A673 (cell line): ENCODE data around the gene TMEM54. TPM values are rescaled to one million over a fixed set of nuclear protein-coding genes. Genes with fewer than 3 reads are reported as not detected.

Source experiments
- BruUV-seq: library from RNA; stranded (reverse); fragments of 400-500 nt; replicated peaks from 2 replicates; lab custom pipeline; 2021; lab: Mats Ljungman, UMichigan
- CTCF ChIA-PET: fragments of 300-600 bp; sonication (Branson Sonifier 250); formaldehyde crosslinking; loops from one replicate; lab custom pipeline; 2022; ENCODE audit warnings: antibody characterized with exemption; lab: Charles Lee
- POLR2A ChIA-PET: fragments of 300-600 bp; sonication (Branson Sonifier 250); formaldehyde crosslinking; loops from one replicate; lab custom pipeline; 2022; ENCODE audit warnings: antibody characterized with exemption; ENCODE audit not compliant: low non-redundant PET; lab: Charles Lee
- DNase-seq: peaks from one replicate; pipeline ENCODE4 v3.0.0-alpha.2; 2015; ENCODE audit warnings: low spot score
- H3K27ac ChIP-seq: fragments of 200-600 bp; sonication (generic); 2 replicates; pipeline ENCODE4 v1.5.1; 2016; ENCODE audit warnings: mixed run types, low read depth, mild to moderate bottlenecking, mixed read lengths, antibody characterized with exemption, low read length; ENCODE audit not compliant: poor library complexity, severe bottlenecking
- H3K27me3 ChIP-seq: fragments of 200-600 bp; sonication (generic); replicated peaks from 2 replicates; pipeline ENCODE4 v1.6.1; 2017; ENCODE audit warnings: mixed run types, low read depth, mild to moderate bottlenecking, mixed read lengths, antibody characterized with exemption, low read length; ENCODE audit not compliant: insufficient read depth, poor library complexity
- H3K36me3 ChIP-seq: fragments of 200-600 bp; sonication (generic); 2 replicates; pipeline ENCODE4 v1.6.1; 2016; ENCODE audit warnings: mixed run types, mild to moderate bottlenecking, mixed read lengths, antibody characterized with exemption, low read length; ENCODE audit not compliant: insufficient read depth, poor library complexity, severe bottlenecking
- H3K4me1 ChIP-seq: fragments of 200-600 bp; sonication (generic); 2 replicates; pipeline ENCODE4 v1.6.1; 2017; ENCODE audit warnings: mixed run types, mild to moderate bottlenecking, mixed read lengths, antibody characterized with exemption, low read length; ENCODE audit not compliant: insufficient read depth, poor library complexity, severe bottlenecking
- H3K4me3 ChIP-seq: fragments of 200-600 bp; sonication (generic); 2 replicates; pipeline ENCODE4 v1.5.1; 2016; ENCODE audit warnings: low read depth, mixed run types, mild to moderate bottlenecking, mixed read lengths, low read length; ENCODE audit not compliant: poor library complexity, severe bottlenecking
- H3K9me3 ChIP-seq: fragments of 200-600 bp; sonication (generic); 2 replicates; pipeline ENCODE4 v1.6.1; 2016; ENCODE audit warnings: mixed run types, low read depth, mild to moderate bottlenecking, mixed read lengths, antibody characterized with exemption, low read length; ENCODE audit not compliant: poor library complexity, severe bottlenecking
- CTCF ChIP-seq: fragments of 300-800, 200-600 bp; sonication (generic); conservative IDR thresholded peaks from 2 replicates; pipeline ENCODE4 v1.5.1; 2017; ENCODE audit warnings: low read depth, mild to moderate bottlenecking, antibody characterized with exemption, low read length, moderate library complexity, mixed read lengths
- EZH2 ChIP-seq: fragments of 200-600 bp; sonication (generic); IDR thresholded peaks from 2 replicates; pipeline ENCODE4 v1.6.1; 2017; ENCODE audit warnings: borderline replicate concordance, low read depth, mild to moderate bottlenecking, mixed read lengths, antibody characterized with exemption, low read length; ENCODE audit not compliant: poor library complexity, severe bottlenecking
- intact Hi-C: fragments of 100-400 bp; cut with micrococcal nuclease; formaldehyde crosslinking; loops from one replicate; pipeline ENCODE4 v1.10.0; 2022; ENCODE audit not compliant: unreplicated experiment
- total RNA-seq: library from RNA; stranded (reverse); gene quantifications from 2 replicates; pipeline ENCODE4 v1.2.3, GENCODE V29; 2021

TMEM54 gene
- total RNA-seq, 1 experiment from 2014 or later: 3.2 TPM

- BruUV-seq: no TSS peak
- POLR2A ChIA-PET: interaction anchor here (0.5 kb wide), 1 partner anchor 88 kb away, joined by 6 read pairs; no protein-coding TSS in a partner anchor
- peaks cover 4% of the 10 kb centered on the region for H3K4me1 ChIP-seq
- CTCF ChIA-PET: no interaction called here
- DNase-seq: no peak
- intact Hi-C loops: no loop called here
- H3K4me3 ChIP-seq: no peak overlapping the region
- H3K9me3 ChIP-seq: no peaks in the 10 kb centered on the region
- H3K36me3 ChIP-seq: no peaks in the 10 kb centered on the region
- TF ChIP-seq CTCF (no peak), EZH2 (no peak)
- H3K27me3 ChIP-seq: peaks cover 11% of the 10 kb centered on the region
- no peak overlapping the region for H3K27ac ChIP-seq
Measured at GRCh38 chr1:32887623-32888022, 13.6 kb downstream of the TMEM54 start.

- intact Hi-C loops: no loop called here
- H3K36me3 ChIP-seq: no peaks in the 10 kb centered on the region
- peak overlapping the region; percentile 27 for H3K4me3 ChIP-seq
- peaks cover 4% of the 10 kb centered on the region for H3K4me1 ChIP-seq
- BruUV-seq: no TSS peak
- no peak for TF ChIP-seq EZH2
- no peak; the same call in 1 of the 2 replicates for TF ChIP-seq CTCF
- ChIA-PET POLR2A (no interaction called here), CTCF (interaction anchor here (0.6 kb wide), 1 partner anchor 11 kb away, joined by 4 read pairs; no protein-coding TSS in a partner anchor)
- no peak for DNase-seq
- no peaks in the 10 kb centered on the region for H3K9me3 ChIP-seq
- peaks cover 11% of the 10 kb centered on the region for H3K27me3 ChIP-seq
- H3K27ac ChIP-seq: no peak overlapping the region
Measured at GRCh38 chr1:32886828-32887414, 14.3 kb downstream of the TMEM54 start.

- ChIA-PET CTCF (interaction anchor here (0.6 kb wide), 1 partner anchor 10 kb away, joined by 4 read pairs; no protein-coding TSS in a partner anchor), POLR2A (no interaction called here)
- peaks cover 4% of the 10 kb centered on the region for H3K4me1 ChIP-seq
- H3K9me3 ChIP-seq: no peaks in the 10 kb centered on the region
- BruUV-seq: no TSS peak
- intact Hi-C loops: no loop called here
- DNase-seq: peak; percentile 69
- peak within 1 kb of the TSS; percentile 27 for H3K4me3 ChIP-seq
- no peak within 1 kb of the TSS for H3K27ac ChIP-seq
- no peaks in the 10 kb centered on the region for H3K36me3 ChIP-seq
- peaks cover 11% of the 10 kb centered on the region for H3K27me3 ChIP-seq
- TF ChIP-seq EZH2 (no peak), CTCF (peak; percentile 78)
Measured at GRCh38 chr1:32886004-32886827, 15.0 kb downstream of the TMEM54 start, which contains the start of gene HPCA. TSS of gene HPCA (plus strand) at chr1:32886491. CDS start at chr1:32888899, 2,408 bp downstream.
